Natural killer cell (primary cell): Measurements from ENCODE around the gene GZMM. TPM values are rescaled to one million over a fixed set of nuclear protein-coding genes. Genes with fewer than 3 reads are reported as not detected.

ENCODE experiments used
- ATAC-seq, 3 donors: fragments of 150-1000 bp in 2 of 3; fragments of 200-7000 bp in 1 of 3; cut with Tn5 transposase; 1 replicate in 1 of 3; 2 replicates in 2 of 3; pipeline ENCODE4 v1.10.0; 2021; ENCODE audit warnings: mild to moderate bottlenecking in 2 of 3, moderate library complexity in 2 of 3
- DNase-seq, 2 donors: peaks; one replicate each; pipeline versions ENCODE4 v3.0.0 to v3.0.0-alpha.2; 2013 to 2021; ENCODE audit warnings: mixed read lengths in 1 of 2
- H3K27ac ChIP-seq: one replicate; pipeline ENCODE4 v1.5.1; 2013; ENCODE audit warnings: mild to moderate bottlenecking, low read length
- H3K27me3 ChIP-seq: one replicate; pipeline ENCODE4 v1.6.1; 2013; ENCODE audit warnings: low read length; ENCODE audit not compliant: control insufficient read depth, insufficient read depth
- H3K36me3 ChIP-seq: one replicate; pipeline ENCODE4 v1.6.1; 2013; ENCODE audit warnings: low read length; ENCODE audit not compliant: control insufficient read depth, insufficient read depth
- H3K4me1 ChIP-seq: one replicate; pipeline ENCODE4 v1.6.1; 2013; ENCODE audit warnings: low read length; ENCODE audit not compliant: control insufficient read depth, insufficient read depth
- H3K4me3 ChIP-seq: one replicate; pipeline ENCODE4 v1.5.1; 2013; ENCODE audit warnings: low read length
- H3K9me3 ChIP-seq: one replicate; pipeline ENCODE4 v1.6.1; 2013; ENCODE audit warnings: low read length; ENCODE audit not compliant: control insufficient read depth, insufficient read depth
- H3K27ac Mint-ChIP-seq, 2 donors: one replicate each; pipeline ENCODE4 v1.8.0; 2022; ENCODE audit warnings: mild to moderate bottlenecking in 2 of 2, mixed read lengths in 2 of 2, moderate library complexity in 1 of 2
- H3K27me3 Mint-ChIP-seq, 2 donors: one replicate each; pipeline ENCODE4 v1.8.0; 2022; ENCODE audit warnings: low read depth in 2 of 2, mixed read lengths in 2 of 2
- H3K36me3 Mint-ChIP-seq: one replicate; pipeline ENCODE4 v1.8.0; 2022; ENCODE audit warnings: mixed read lengths
- H3K4me1 Mint-ChIP-seq, 2 donors: one replicate each; pipeline ENCODE4 v1.8.0; 2022; ENCODE audit warnings: mixed read lengths in 2 of 2
- H3K4me3 Mint-ChIP-seq: one replicate; pipeline ENCODE4 v1.8.0; 2022; ENCODE audit warnings: mild to moderate bottlenecking, moderate library complexity, mixed read lengths
- H3K9me3 Mint-ChIP-seq, 2 donors: one replicate each; pipeline ENCODE4 v1.8.0; 2022; ENCODE audit warnings: mixed read lengths in 2 of 2
- WGBS: methylation state at CpG from one replicate; pipeline ENCODE4 v1.1.7; 2013; ENCODE audit warnings: missing lambda C conversion rate; ENCODE audit not compliant: insufficient coverage; 5-methylcytosine and 5-hydroxymethylcytosine counted together
- intact Hi-C: fragments of 100-400 bp; cut with micrococcal nuclease; formaldehyde crosslinking; loops from one replicate; pipeline ENCODE4 v1.14.2; 2022
- total RNA-seq, 4 donors: library from RNA; stranded (reverse); fragments of 120-200 nt in 1 of 4; gene quantifications; one replicate each; pipeline versions ENCODE4 v1.2.3 to v1.2.4, GENCODE V29; 2013 to 2022
- TF ChIP-seq, protein P1 (sequence below): fragments of 200-600 bp; IDR thresholded peaks from one replicate; pipeline ENCODE4 v1.8.0; 2022; ENCODE audit warnings: antibody characterized with exemption

Gene GZMM
- total RNA-seq, 3 donors from 2014 or later (not counting 1 experiment from before 2014, with no cell fraction given), result 186 to 286 (median 253) TPM

GRCh38 chr19:591099-591958 is 47.5 kb downstream of the GZMM start:
- no peak for DNase-seq

DNA sequence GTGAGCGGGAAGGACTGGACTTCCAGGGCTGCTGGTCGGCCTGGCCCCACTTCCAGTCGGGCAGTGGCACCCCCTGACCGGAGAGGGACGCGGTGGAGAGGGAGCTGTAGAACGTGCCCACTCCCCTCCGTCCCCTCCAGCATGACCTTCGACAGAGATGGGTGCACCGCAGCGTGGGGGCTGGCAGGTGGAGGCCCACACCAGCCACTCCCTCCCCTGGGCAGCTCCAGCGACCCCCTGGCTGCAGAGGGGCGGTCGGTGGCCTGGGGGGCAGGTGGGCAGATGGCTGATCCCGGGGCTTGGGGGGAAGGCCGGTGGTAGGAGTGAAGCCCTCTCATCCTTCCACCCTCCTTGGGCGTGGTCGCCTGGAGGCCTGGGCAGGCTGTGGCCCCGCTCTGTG is 48.2 kb downstream of the GZMM start:
- ATAC-seq (no peak), DNase-seq (no peak)
- TF ChIP-seq, protein P1, sequence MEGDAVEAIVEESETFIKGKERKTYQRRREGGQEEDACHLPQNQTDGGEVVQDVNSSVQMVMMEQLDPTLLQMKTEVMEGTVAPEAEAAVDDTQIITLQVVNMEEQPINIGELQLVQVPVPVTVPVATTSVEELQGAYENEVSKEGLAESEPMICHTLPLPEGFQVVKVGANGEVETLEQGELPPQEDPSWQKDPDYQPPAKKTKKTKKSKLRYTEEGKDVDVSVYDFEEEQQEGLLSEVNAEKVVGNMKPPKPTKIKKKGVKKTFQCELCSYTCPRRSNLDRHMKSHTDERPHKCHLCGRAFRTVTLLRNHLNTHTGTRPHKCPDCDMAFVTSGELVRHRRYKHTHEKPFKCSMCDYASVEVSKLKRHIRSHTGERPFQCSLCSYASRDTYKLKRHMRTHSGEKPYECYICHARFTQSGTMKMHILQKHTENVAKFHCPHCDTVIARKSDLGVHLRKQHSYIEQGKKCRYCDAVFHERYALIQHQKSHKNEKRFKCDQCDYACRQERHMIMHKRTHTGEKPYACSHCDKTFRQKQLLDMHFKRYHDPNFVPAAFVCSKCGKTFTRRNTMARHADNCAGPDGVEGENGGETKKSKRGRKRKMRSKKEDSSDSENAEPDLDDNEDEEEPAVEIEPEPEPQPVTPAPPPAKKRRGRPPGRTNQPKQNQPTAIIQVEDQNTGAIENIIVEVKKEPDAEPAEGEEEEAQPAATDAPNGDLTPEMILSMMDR, result no peak
- H3K9me3 Mint-ChIP-seq, result no peaks in the 10 kb centered on the region
- Histone ChIP-seq H3K27me3 (peaks cover 24% of the 10 kb centered on the region), H3K4me1 (peaks cover 24% of the 10 kb centered on the region), H3K9me3 (no peaks in the 10 kb centered on the region), H3K4me3 (no peak overlapping the region), H3K27ac (no peak overlapping the region), H3K36me3 (no peaks in the 10 kb centered on the region)
- peaks cover 0 to 6% of the 10 kb centered on the region in 2 donors for H3K4me1 Mint-ChIP-seq
- no peak overlapping the region for H3K27ac Mint-ChIP-seq
- no peaks in the 10 kb centered on the region for H3K36me3 Mint-ChIP-seq
- no peak overlapping the region for H3K4me3 Mint-ChIP-seq
- H3K27me3 Mint-ChIP-seq, result peaks cover 0 to 4% of the 10 kb centered on the region in 2 donors
- intact Hi-C loops, result no loop called here
- WGBS, result 85% methylated on average over 14 of the region's 19 CpGs

More at GRCh38 chr19:591099-591958, 47.5 kb downstream of the GZMM start:
- intact Hi-C loops, result no loop called here
- TF ChIP-seq, protein P1, result no peak
- Histone ChIP-seq H3K27ac (no peak overlapping the region), H3K4me3 (no peak overlapping the region), H3K36me3 (no peaks in the 10 kb centered on the region), H3K9me3 (no peaks in the 10 kb centered on the region), H3K4me1 (peaks cover 24% of the 10 kb centered on the region), H3K27me3 (peaks cover 24% of the 10 kb centered on the region)
- Mint-ChIP-seq H3K36me3 (no peaks in the 10 kb centered on the region), H3K4me1 (peaks cover 0 to 6% of the 10 kb centered on the region in 2 donors), H3K27me3 (peaks cover 0 to 4% of the 10 kb centered on the region in 2 donors), H3K9me3 (no peaks in the 10 kb centered on the region), H3K4me3 (peak overlapping the region; percentile 47), H3K27ac (no peak overlapping the region)
- ATAC-seq, result no peak
- 37% methylated on average over 75 of the region's 75 CpGs for WGBS

GRCh38 chr19:593055-593454 is 49.2 kb downstream of the GZMM start:
- 91% methylated on average over 18 of the region's 18 CpGs for WGBS
- Histone ChIP-seq H3K36me3 (no peaks in the 10 kb centered on the region), H3K9me3 (no peaks in the 10 kb centered on the region), H3K4me3 (no peak overlapping the region), H3K27me3 (peaks cover 24% of the 10 kb centered on the region), H3K4me1 (peaks cover 19% of the 10 kb centered on the region), H3K27ac (no peak overlapping the region)
- Mint-ChIP-seq H3K36me3 (no peaks in the 10 kb centered on the region), H3K27ac (no peak overlapping the region), H3K27me3 (peaks cover 0 to 4% of the 10 kb centered on the region in 2 donors), H3K9me3 (no peaks in the 10 kb centered on the region), H3K4me3 (no peak overlapping the region), H3K4me1 (peaks cover 0 to 6% of the 10 kb centered on the region in 2 donors)
- ATAC-seq (no peak), DNase-seq (no peak)
- TF ChIP-seq, protein P1, result no peak
- intact Hi-C loops, result no loop called here
